Lower leg skin (tissue), 3 donors: ENCODE data around the gene IVNS1ABP.

Source experiments
- CTCF ChIP-seq, 3 donors: fragments of 450-650 bp; IDR thresholded peaks; one replicate each; pipeline ENCODE4 v1.5.1; 2016; ENCODE audit warnings: antibody characterized with exemption in 3 of 3, mild to moderate bottlenecking in 3 of 3, moderate library complexity in 2 of 3
- POLR2A ChIP-seq, 2 donors: fragments of 450-650 bp; IDR thresholded peaks; one replicate each; pipeline ENCODE4 v1.6.1; 2016 to 2017; ENCODE audit warnings: antibody characterized with exemption in 2 of 2, mild to moderate bottlenecking in 1 of 2, moderate library complexity in 1 of 2

- TF ChIP-seq CTCF (IDR thresholded peaks at IDR 0.05), result no peak
- no peak for TF ChIP-seq POLR2A (IDR thresholded peaks at IDR 0.05)
Observed at GRCh38 chr1:185363205-185363604, 46.2 kb upstream of the IVNS1ABP start.
